Endothelial cell of umbilical vein (primary cell): ENCODE measurements around the gene PPP2R5D. TPM values are rescaled to one million over a fixed set of nuclear protein-coding genes. Genes with fewer than 3 reads are reported as not detected.

ENCODE experiments used
- BruUV-seq: library from RNA; stranded (reverse); fragments of 400-500 nt; replicated peaks from 2 replicates; lab custom pipeline; 2021; lab: Mats Ljungman, UMichigan
- CTCF ChIA-PET: fragments of 300-600, 350-600 bp; sonication (Branson Sonifier 250); formaldehyde crosslinking; loops from one replicate; lab custom pipeline; 2021; ENCODE audit warnings: antibody characterized with exemption, inconsistent platforms; lab: Charles Lee
- POLR2A ChIA-PET: fragments of 300-600, 350-600 bp; sonication (Branson Sonifier 250); formaldehyde crosslinking; loops from one replicate; lab custom pipeline; 2021; ENCODE audit warnings: antibody characterized with exemption, inconsistent platforms; lab: Charles Lee
- DNase-seq: peaks from one replicate; pipeline ENCODE4 v3.0.0-alpha.2; 2011; ENCODE audit warnings: low read depth, low spot score
- FAIRE-seq: peaks from 2 replicates; lab custom pipeline; 2011; peaks lifted over from hg19 to GRCh38; lab: Jason Lieb, UNC
- H2AFZ ChIP-seq: 2 replicates; pipeline ENCODE4 v1.6.0; 2012; ENCODE audit warnings: low read depth, low read length, control low read depth, inconsistent platforms
- H3K27ac ChIP-seq: 2 replicates; pipeline ENCODE4 v1.5.1; 2011; ENCODE audit warnings: low read depth, mild to moderate bottlenecking, control low read depth, low read length, moderate library complexity; ENCODE audit not compliant: insufficient read depth
- H3K27me3 ChIP-seq, 2 experiments: 2 replicates each; pipeline versions ENCODE4 v1.6.0 to v1.6.1; 2011; ENCODE audit warnings: low read length in 2 of 2, mixed read lengths in 1 of 2; ENCODE audit not compliant: control insufficient read depth in 2 of 2, insufficient read depth in 2 of 2
- H3K36me3 ChIP-seq, 2 experiments: 2 replicates in 1 of 2; 3 replicates in 1 of 2; pipeline ENCODE4 v1.5.1; 2011; ENCODE audit warnings: low read length in 2 of 2, mild to moderate bottlenecking in 1 of 2, moderate library complexity in 1 of 2; ENCODE audit not compliant: control insufficient read depth in 2 of 2, insufficient read depth in 2 of 2; ENCODE audit errors: extremely low read depth in 1 of 2
- H3K4me1 ChIP-seq: 3 replicates; pipeline ENCODE4 v1.5.1; 2011; ENCODE audit warnings: mild to moderate bottlenecking, low read length; ENCODE audit not compliant: control insufficient read depth, insufficient read depth; ENCODE audit errors: extremely low read depth
- H3K4me2 ChIP-seq: 2 replicates; pipeline ENCODE4 v1.6.1; 2011; ENCODE audit warnings: low read length, control low read depth, mixed read lengths; ENCODE audit not compliant: insufficient read depth
- H3K4me3 ChIP-seq, 3 experiments: fragments of 200-600 bp in 1 of 3; sonication (generic), shearing (Covaris generic) in 1 of 3; replicated peaks in 1 of 3; 2 replicates each; pipeline ENCODE4 v1.5.1; 2011 to 2016; ENCODE audit warnings: control low read depth in 3 of 3, low read length in 3 of 3, mild to moderate bottlenecking in 2 of 3, inconsistent platforms in 1 of 3, low read depth in 1 of 3, moderate library complexity in 1 of 3; ENCODE audit not compliant: insufficient read depth in 1 of 3
- H3K79me2 ChIP-seq: 2 replicates; pipeline ENCODE4 v1.6.0; 2012; ENCODE audit warnings: low read length, inconsistent platforms; ENCODE audit not compliant: control insufficient read depth, insufficient read depth
- H3K9ac ChIP-seq: replicated peaks from 2 replicates; pipeline ENCODE3; 2011; ENCODE audit warnings: low read length, control low read depth; ENCODE audit not compliant: insufficient read depth; ENCODE audit errors: extremely low read depth
- H3K9me1 ChIP-seq: replicated peaks from 3 replicates; pipeline ENCODE4 v1.6.0; 2011; ENCODE audit warnings: mild to moderate bottlenecking, low read length; ENCODE audit not compliant: control insufficient read depth, insufficient read depth; ENCODE audit errors: extremely low read depth
- H3K9me3 ChIP-seq: replicated peaks from 2 replicates; pipeline ENCODE4 v1.5.1; 2012; ENCODE audit warnings: low read length, inconsistent platforms; ENCODE audit not compliant: control insufficient read depth, insufficient read depth
- H4K20me1 ChIP-seq: replicated peaks from 2 replicates; pipeline ENCODE3; 2011; ENCODE audit warnings: mild to moderate bottlenecking, low read length; ENCODE audit not compliant: control insufficient read depth, insufficient read depth; ENCODE audit errors: extremely low read depth
- CTCF ChIP-seq, 2 donors: IDR thresholded peaks; 1 replicate in 1 of 2; 2 replicates in 1 of 2; pipeline ENCODE4 v1.5.1; 2011; ENCODE audit warnings: low read length in 2 of 2, mild to moderate bottlenecking in 2 of 2, moderate library complexity in 2 of 2, control low read depth in 1 of 2, inconsistent platforms in 1 of 2, low read depth in 1 of 2; ENCODE audit not compliant: insufficient read depth in 1 of 2; ENCODE audit errors: extremely low read depth in 1 of 2
- EZH2 ChIP-seq: IDR thresholded peaks from 2 replicates; pipeline ENCODE4 v1.6.1; 2012; ENCODE audit warnings: borderline replicate concordance, low read depth, mild to moderate bottlenecking, moderate library complexity, low read length, inconsistent platforms; ENCODE audit not compliant: severe bottlenecking
- FOS ChIP-seq: IDR thresholded peaks from 2 replicates; pipeline ENCODE4 v1.6.1; 2011; ENCODE audit warnings: mild to moderate bottlenecking, low read length, moderate library complexity, borderline replicate concordance; ENCODE audit not compliant: insufficient read depth
- GATA2 ChIP-seq: IDR thresholded peaks from 2 replicates; pipeline ENCODE4 v1.7.0; 2011; ENCODE audit warnings: low read depth, mild to moderate bottlenecking, moderate library complexity, mixed read lengths, low read length; ENCODE audit not compliant: insufficient read length, insufficient read depth
- JUN ChIP-seq: IDR thresholded peaks from 2 replicates; pipeline ENCODE4 v1.6.1; 2011; ENCODE audit warnings: borderline replicate concordance, low read depth; ENCODE audit not compliant: insufficient read length, insufficient read depth
- MYC ChIP-seq: IDR thresholded peaks from one replicate; pipeline ENCODE4 v1.6.1; 2011; ENCODE audit warnings: mild to moderate bottlenecking, low read depth, low read length
- POLR2A ChIP-seq: IDR thresholded peaks from 2 replicates; pipeline ENCODE4 v1.6.1; 2012; ENCODE audit warnings: low read depth, mild to moderate bottlenecking, control low read depth, low read length
- POLR2AphosphoS5 ChIP-seq: IDR thresholded peaks from 2 replicates; pipeline ENCODE4 v1.6.1; 2012; ENCODE audit warnings: low read depth, mild to moderate bottlenecking, control low read depth, low read length, moderate library complexity; ENCODE audit not compliant: insufficient read depth
- dilution Hi-C: fragments of 300-500 bp; cut with MboI; formaldehyde crosslinking; loops from one replicate; pipeline ENCODE4 v1.15.0; 2019; ENCODE audit warnings: low sequenced_read_pairs; ENCODE audit not compliant: extremely low pct_ligation_motif_present
- intact Hi-C: fragments of 100-400 bp; cut with micrococcal nuclease; formaldehyde crosslinking; loops from one replicate; pipeline ENCODE4 v1.10.0; 2022
- polyA plus RNA-seq, 4 experiments: library from polyadenylated mRNA; depleted of rRNA in 3 of 4; stranded (reverse) in 3 of 4; unstranded in 1 of 4; fragments of >200 nt; gene quantifications; 2 replicates each; pipeline versions ENCODE4 v1.2.1 to v1.2.3, GENCODE V29; 2011 to 2012; ENCODE audit warnings: missing spikeins in 1 of 4
- total RNA-seq: library from RNA; stranded (reverse); gene quantifications from 2 replicates; pipeline ENCODE4 v1.2.3, GENCODE V29; 2021
- TF ChIP-seq, protein P1 (sequence below): IDR thresholded peaks from 2 replicates; pipeline ENCODE4 v1.6.1; 2011; ENCODE audit not compliant: insufficient read depth, insufficient read length

PPP2R5D gene
- total and polyA plus RNA-seq, 2 donors (not counting 3 experiments of a cell fraction or from before 2014, with no cell fraction given): 45.5 to 60.2 TPM

DNA sequence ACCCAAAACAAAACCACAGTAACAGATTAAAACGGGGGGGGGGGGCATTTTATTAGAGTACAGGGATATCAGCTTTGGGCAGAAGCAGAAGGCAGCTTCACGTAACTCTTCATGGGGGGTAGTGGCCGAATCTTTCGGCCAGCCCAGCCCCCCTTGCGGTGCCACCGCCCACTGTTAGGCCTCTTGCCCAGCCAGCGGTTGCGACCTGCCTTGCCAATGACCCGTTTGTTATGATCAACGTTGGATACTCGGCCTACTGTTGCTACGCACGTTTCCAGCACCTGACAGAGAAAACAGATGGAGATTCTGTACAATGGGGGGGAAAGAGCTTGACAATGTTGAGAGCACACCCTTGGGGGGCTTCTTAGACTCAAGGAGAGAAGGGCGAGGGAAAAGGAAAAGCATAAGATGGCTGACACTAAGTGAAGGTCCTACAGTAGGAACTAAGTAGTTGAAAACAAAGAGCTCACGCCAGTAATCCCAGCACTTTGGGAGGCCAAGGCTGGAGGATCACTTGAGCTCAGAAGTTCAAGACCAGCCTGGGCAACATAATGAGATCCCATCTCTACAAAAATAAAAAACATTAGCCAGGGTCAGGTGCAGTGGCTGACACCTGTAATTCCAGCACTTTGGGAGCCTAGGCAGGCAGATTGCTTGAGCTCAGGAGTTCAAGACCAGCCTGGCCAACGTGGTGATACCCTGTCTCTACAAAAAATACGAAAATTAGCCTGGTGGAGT is 70.0 kb downstream of the PPP2R5D start:
- TSS peak; percentile 99 for BruUV-seq
- H3K4me2 ChIP-seq: peak overlapping the region; percentile 44
- no peaks in the 10 kb centered on the region for H3K27me3 ChIP-seq
- intact Hi-C loops (no loop called here), dilution Hi-C loops (no loop called here)
- H3K9me1 ChIP-seq: no peaks in the 10 kb centered on the region
- FAIRE-seq (no peak), DNase-seq (peak; percentile 13)
- CTCF ChIA-PET: interaction anchor here (0.6 to 1.6 kb wide), 11 partner anchors 9 to 93 kb away, joined by 3 to 6 read pairs (median 4); partner anchors contain the start of genes KLHDC3, MEA1, PEX6 and PTK7
- H3K79me2 ChIP-seq: peaks cover 14% of the 10 kb centered on the region
- H3K9me3 ChIP-seq: no peaks in the 10 kb centered on the region
- no peak overlapping the region for H2AFZ ChIP-seq
- peak overlapping the region; percentile 82 for H3K27ac ChIP-seq
- peaks cover 0 to 7% of the 10 kb centered on the region in 2 experiments for H3K36me3 ChIP-seq
- H3K9ac ChIP-seq: peak overlapping the region; percentile 47
- POLR2A ChIA-PET: interaction anchor here (0.6 to 1.7 kb wide), 6 partner anchors 32 to 315 kb away, joined by 3 to 7 read pairs (median 4); partner anchors contain the start of genes KLHDC3, MEA1, PPP2R5D and RRP36
- no peaks in the 10 kb centered on the region for H4K20me1 ChIP-seq
- TF ChIP-seq POLR2A (no peak), CTCF (IDR thresholded peaks at IDR 0.05; ENCODE audit: extremely low read depth in 1 of 2, insufficient read depth in 1 of 2, low read depth in 1 of 2, low read length in 2 of 2) (no peak), FOS (no peak), EZH2 (no peak), MYC (no peak), POLR2AphosphoS5 (no peak), JUN (no peak), GATA2 (no peak)
- TF ChIP-seq, protein P1, sequence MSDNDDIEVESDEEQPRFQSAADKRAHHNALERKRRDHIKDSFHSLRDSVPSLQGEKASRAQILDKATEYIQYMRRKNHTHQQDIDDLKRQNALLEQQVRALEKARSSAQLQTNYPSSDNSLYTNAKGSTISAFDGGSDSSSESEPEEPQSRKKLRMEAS: no peak
- peak overlapping the region in 2 of 3 experiments; percentile 40 to 64 for H3K4me3 ChIP-seq
- peaks cover 19% of the 10 kb centered on the region for H3K4me1 ChIP-seq
